C4-2B (cell line): ENCODE measurements around the gene PGM5.
A peak's percentile ranks its signal among the peaks of the same experiment; 100 is the strongest.
"Not testable (repeated sequence)": the region's sequence is repeated elsewhere in the genome, so short reads cannot be mapped to it uniquely, and the experiment has no call there.

Experiments used
- H3K27ac ChIP-seq: fragments of 450-650 bp; 2 replicates; pipeline ENCODE4 v1.5.1; 2017
- CTCF ChIP-seq: fragments of 450-650 bp; conservative IDR thresholded peaks from 2 replicates; pipeline ENCODE4 v1.5.1; 2017; ENCODE audit warnings: mild to moderate bottlenecking
- ZFX ChIP-seq: fragments of 450-650 bp; IDR thresholded peaks from 2 replicates; pipeline ENCODE4 v1.6.1; 2017

PGM5 gene

GRCh38 chr9:68375789-68376188 is 19.4 kb downstream of the PGM5 start:
- H3K27ac ChIP-seq: not testable (repeated sequence)

- not testable (repeated sequence) for H3K27ac ChIP-seq
These were observed 21.3 kb downstream of the PGM5 start for GRCh38 chr9:68377723-68378122.

GRCh38 chr9:68383894-68384293 is 27.5 kb downstream of the PGM5 start:
- H3K27ac ChIP-seq: not testable (repeated sequence)

- not testable (repeated sequence) for H3K27ac ChIP-seq
These were observed 33.1 kb downstream of the PGM5 start for GRCh38 chr9:68389558-68389957.

GRCh38 chr9:68390737-68391136 is 34.3 kb downstream of the PGM5 start:
- not testable (repeated sequence) for H3K27ac ChIP-seq

GRCh38 chr9:68396411-68397094 is 40.1 kb downstream of the PGM5 start:
- H3K27ac ChIP-seq: not testable (repeated sequence)

- not testable (repeated sequence) for H3K27ac ChIP-seq
These were observed 40.6 kb downstream of the PGM5 start for GRCh38 chr9:68397095-68397423.

GRCh38 chr9:68397796-68398195 is 41.4 kb downstream of the PGM5 start:
- H3K27ac ChIP-seq: not testable (repeated sequence)

GRCh38 chr9:68398324-68398723 is 41.9 kb downstream of the PGM5 start:
- H3K27ac ChIP-seq: not testable (repeated sequence)

GRCh38 chr9:68404421-68405185 is 48.2 kb downstream of the PGM5 start:
- not testable (repeated sequence) for H3K27ac ChIP-seq

GRCh38 chr9:68411865-68412264 is 55.5 kb downstream of the PGM5 start:
- H3K27ac ChIP-seq: not testable (repeated sequence)

GRCh38 chr9:68412754-68413153 is 56.3 kb downstream of the PGM5 start:
- H3K27ac ChIP-seq: not testable (repeated sequence)

- not testable (repeated sequence) for H3K27ac ChIP-seq
These were observed 58.7 kb downstream of the PGM5 start for GRCh38 chr9:68415065-68415464.

- no peak for TF ChIP-seq ZFX
- peak; percentile 48 for TF ChIP-seq CTCF
- H3K27ac ChIP-seq: no peak overlapping the region
These were observed 60.6 kb downstream of the PGM5 start for GRCh38 chr9:68416936-68417564.

GRCh38 chr9:68417762-68418161 is 61.4 kb downstream of the PGM5 start:
- no peak overlapping the region for H3K27ac ChIP-seq
- TF ChIP-seq CTCF (no peak), ZFX (no peak)
